SH-SY5Y (cell line): ENCODE results near the gene NPFF.

Experiments
- GATA2 ChIP-seq: IDR thresholded peaks from 2 replicates; pipeline ENCODE4 v1.6.1; 2011; ENCODE audit warnings: mild to moderate bottlenecking, low read depth, low read length
- GATA3 ChIP-seq: IDR thresholded peaks from 2 replicates; pipeline ENCODE4 v1.6.1; 2011; ENCODE audit warnings: low read depth, mild to moderate bottlenecking, low read length, moderate library complexity

DNA sequence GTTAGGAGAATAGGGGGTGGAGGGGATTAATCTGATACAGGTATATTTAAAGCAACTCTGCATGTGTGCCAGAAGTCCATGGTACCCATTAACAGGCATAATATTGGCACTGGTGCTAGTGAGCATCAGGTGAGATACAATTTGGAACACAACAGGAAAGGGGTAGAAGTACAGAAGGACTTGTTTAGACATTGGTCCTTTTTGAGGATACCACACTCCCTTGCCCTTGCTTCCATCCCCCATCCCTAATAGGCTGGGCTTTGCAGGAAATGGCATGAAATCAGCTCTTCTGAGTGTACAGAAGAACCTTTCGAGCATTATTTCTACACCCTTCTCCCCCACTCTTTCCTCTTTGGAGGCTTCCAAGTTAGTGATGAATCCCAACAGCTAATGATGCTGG is 39.0 kb downstream of the NPFF start:
- TF ChIP-seq GATA2 (no peak), GATA3 (no peak)
